Medulla oblongata (tissue), 1 donor: ENCODE data around the gene PSKH1.
"Not testable (repeated sequence)": the region's sequence is repeated elsewhere in the genome, so short reads cannot be mapped to it uniquely, and the experiment has no call there.

ENCODE experiments used
- DNase-seq: peaks from one replicate; pipeline ENCODE4 v3.0.0-alpha.2; 2015; ENCODE audit errors: extremely low spot score

PSKH1 gene

DNA sequence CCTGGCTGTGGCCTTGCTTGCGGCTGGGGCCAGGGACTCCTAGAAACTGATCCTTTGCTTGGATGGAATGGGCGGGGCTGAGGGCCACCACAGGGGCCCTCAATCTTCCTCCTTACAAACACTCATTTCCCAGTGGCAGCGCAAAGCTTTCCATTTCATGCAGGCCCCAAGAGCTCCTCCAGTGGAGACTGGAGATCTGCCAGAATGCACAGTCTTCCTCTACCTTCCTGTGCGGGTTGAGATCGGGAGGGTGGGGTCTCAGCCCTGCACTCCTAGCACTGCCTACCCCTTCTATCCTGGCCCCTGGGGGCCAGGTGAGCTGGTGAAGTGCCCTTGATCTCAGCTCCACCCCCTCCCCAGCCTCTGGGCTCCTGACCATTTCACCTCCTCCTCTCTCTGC lies 6.7 kb upstream of the PSKH1 start:
- DNase-seq, result no peak

DNA sequence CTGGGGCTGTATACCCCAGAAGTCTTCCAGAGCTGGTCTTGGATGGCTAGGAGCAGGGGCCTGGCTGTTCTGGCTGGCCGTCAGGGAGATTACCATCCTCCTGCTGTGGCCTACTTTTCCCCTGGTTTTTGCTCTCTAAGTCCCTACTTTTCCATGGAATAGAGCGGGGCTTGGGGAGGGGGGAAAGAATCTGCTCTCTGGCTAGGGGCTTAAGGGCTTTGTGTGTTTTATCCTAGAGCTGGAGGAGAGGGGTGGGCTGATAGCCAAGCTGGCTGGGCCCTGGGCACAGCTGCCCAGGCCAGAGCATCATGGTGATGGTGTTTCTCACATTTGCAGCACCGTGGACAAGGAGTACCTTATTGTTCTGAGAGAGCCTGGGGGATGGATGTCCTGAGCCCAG lies 4.7 kb upstream of the PSKH1 start:
- no peak for DNase-seq

DNA sequence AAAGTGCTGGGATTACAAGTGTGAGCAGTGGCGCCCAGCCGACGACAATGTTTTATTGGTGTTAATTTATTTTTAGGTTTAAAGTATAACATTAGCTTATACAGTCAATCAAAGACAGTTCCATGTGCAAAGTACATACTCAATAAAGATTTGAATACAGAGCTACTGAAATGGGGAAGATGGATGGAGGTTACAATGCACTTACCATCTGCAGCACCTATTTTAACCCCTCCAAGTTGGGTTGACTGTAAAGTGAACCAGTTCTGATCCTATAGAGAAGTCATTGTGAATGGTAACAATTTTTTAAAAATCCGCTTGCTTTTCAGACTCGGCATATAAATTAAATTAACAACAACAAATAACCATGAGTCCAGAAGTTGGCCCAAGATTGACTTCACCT lies 679 bp upstream of the PSKH1 start:
- no peak for DNase-seq

DNA sequence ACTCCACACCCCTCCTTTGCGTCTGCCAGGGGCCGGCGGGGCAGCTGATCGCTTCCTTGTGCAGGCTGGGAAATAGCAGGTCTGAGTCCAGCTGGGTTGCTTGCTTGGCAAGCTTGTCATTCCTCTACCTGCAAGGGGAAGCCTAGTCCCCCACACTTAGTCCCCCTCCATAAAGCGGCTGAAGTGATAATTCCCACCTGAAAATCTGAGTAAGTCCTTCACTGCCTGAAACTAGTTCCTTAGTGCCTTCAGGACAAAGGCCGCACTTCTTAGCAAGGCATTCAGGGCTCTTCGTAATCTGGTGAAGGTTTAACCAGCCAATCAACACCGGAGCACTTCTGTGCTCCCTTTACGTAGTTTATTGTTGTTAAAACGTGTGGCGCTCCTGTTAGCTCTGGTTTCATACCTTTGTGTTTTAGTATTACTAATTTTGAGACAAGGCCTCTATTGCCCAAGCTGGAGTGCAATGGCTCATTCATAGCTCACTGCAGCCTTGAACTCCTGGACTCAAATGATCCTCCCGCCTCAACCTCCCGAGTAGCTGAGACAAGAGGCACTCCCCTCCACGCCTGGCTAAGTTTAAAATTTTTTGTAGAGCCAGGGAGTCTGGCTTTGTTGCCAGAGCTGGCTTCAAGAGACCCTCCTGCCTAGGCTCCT lies 817 bp downstream of the PSKH1 start:
- no peak for DNase-seq

DNA sequence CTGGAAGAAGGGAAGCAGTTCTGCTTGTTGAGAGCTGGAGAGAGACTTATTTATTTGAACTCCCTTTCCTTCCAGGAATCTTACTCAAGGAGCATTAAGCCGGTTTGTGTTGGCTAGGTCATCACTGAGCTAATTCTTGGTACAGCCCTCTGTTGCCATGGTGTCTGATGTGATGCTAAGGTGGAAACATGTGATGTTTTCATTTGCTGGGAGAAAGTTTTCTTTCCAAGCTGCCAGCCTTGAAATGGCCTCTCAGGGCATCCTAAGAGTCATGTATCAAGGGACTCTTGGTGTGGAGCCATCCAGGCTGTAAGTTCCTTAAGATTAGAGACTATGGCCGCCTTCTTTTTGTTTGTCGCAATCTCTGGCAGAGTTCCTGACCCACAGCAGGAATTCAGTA lies 4.2 kb downstream of the PSKH1 start:
- peak; percentile 76 for DNase-seq

DNA sequence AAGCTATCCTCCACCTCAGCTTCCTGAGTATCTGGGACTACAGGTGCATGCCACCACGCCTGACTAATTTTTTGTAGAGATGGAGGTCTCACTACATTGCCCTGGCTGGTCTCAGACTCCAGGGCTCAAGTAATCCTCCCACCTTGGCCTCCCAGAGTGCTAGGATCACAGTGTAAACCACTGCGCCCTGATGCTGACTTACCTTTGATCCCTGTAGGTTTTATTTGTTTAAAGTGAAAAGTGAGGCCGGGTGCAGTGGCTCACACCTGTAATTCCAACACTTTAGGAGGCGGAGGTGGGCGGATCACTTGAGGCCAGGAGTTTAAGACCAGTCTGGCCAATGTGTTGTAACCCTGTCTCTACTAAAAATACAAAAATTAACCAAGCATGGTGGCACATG lies 8.7 kb downstream of the PSKH1 start:
- no peak for DNase-seq

DNA sequence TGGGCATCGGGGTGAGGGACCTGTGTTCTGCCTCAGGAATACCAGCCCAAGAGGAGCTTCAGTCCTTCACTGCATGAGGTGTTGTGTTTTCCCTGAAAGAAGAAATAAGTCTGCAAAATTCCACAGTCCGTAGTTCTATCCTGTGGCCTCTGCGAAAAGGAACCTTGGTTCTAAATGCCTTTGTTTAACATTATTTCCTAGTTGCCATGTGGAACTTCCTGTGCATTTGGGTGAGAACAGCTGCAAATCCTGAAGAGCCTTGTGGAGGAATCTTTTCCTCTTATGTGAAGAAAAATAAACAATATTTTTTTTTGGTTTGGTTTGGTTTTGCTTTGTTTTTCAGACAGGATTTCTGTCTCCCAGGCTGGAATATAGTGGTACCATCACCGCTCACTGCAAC lies 9.8 kb downstream of the PSKH1 start:
- no peak for DNase-seq

DNA sequence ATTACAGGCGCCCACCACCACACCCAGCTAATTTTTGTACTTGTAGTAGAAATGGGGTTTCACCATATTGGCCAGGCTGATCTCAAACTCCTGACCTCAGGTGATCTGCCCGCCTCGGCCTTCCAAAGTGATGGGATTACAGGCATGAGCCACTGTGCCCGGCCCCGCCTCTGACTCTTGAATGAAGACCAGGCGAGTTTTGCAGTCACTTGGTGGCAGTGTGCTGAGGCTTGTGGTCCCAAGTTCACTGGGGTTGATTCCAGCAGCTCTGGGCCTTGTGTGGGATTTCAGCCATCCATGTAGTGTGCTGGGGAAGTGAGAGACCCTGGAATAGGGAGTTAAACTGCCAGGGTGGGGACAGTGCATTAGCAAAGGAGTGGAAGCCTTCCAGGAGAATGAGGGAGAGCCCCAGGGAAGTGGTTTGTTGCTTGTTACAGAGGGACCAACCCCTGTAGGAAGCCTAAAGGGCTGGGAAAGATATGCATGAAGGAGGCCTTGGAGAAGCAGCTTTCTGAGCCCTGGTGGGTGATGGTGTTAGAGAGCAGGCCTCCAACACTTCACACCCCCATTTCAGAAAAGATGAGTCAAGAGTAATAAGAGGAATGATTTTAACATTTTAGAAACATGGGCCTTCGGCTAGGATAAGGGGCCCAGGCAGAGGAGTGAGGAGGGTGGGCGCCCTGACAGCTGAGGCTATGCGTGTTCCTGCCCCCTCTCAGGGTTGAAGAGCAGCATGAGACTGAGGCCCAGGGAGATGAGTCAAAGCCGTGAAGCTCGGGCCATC lies 14.5 kb downstream of the PSKH1 start:
- no peak for DNase-seq

DNA sequence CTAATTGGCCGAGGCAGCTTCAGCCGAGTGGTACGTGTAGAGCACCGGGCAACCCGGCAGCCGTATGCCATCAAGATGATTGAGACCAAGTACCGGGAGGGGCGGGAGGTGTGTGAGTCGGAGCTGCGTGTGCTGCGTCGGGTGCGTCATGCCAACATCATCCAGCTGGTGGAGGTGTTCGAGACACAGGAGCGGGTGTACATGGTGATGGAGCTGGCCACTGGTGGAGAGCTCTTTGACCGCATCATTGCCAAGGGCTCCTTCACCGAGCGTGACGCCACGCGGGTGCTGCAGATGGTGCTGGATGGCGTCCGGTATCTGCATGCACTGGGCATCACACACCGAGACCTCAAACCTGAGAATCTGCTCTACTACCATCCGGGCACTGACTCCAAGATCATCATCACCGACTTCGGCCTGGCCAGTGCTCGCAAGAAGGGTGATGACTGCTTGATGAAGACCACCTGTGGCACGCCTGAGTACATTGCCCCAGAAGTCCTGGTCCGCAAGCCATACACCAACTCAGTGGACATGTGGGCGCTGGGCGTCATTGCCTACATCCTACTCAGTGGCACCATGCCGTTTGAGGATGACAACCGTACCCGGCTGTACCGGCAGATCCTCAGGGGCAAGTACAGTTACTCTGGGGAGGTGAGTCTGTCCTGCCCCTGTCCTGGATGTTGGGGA lies 16.1 kb downstream of the PSKH1 start:
- no peak for DNase-seq

DNA sequence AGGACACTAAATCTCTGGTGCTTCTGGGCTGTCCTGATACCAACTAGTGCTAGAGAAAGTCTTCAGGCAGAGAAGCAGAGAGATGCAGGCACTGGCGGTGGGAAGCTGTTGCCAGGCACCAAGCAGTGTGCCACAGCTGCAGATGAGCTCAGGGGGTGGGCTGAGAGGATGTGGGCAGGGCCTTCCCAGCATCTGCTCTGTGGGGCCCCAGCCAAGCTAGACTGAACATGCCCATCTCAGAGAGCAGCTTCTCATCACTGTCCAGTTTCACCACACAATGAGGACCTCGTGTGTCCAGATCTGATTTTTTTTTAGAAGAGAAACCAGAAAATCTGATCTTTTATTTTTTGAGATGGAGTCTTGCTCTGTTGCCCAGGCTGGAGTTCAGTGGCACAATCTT lies 17.1 kb downstream of the PSKH1 start:
- DNase-seq, result peak; percentile 91

DNA sequence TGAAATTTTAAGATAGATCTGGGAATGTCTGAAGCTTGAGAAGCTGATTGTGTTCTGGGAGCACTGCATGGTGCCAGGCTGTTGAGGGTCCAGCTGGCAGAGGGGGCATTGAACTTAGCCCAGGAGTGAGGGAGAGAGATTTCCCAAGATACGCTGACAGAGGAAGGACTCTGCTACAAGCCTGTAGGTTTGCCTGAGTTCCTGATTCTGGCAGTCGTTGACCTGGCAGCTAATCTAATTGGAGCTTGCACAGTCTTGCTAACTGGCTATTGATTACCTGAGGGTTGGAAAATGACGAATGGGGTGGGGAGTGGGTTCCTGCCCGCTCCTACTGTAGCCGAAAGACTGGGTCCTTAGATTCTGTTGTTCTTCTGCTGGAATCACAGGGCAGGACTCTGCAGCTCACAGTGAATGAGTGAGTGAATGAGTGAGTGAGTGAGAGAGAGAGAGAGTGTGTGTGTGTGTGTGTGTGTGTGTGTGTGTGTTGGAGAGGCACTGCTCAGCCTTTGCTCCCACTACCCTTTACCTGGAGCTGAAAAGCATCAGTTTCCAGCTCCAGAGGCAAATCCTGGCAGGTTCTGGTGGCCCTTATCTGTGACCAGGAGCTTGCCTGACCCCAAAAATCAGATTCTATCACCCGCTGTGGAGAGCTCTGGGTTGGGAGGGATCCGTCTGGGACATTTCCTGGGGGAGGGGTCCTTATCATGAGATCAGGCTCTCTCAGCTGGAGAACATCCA lies 21.9 kb downstream of the PSKH1 start:
- no peak for DNase-seq

DNA sequence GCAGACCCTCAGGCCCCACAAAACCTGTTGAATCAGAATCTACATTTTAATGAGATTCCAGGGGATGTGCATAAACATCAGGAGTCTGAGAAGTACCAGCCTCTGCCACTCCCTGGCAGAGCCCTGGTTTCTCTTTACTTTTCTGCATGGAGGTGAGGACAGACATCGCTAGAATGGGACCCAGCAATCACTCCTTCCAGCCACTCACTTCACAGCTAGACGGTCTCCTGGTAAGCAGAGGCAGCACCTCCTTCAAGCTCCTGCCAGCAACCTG lies 22.4 kb downstream of the PSKH1 start:
- not testable (repeated sequence) for DNase-seq

DNA sequence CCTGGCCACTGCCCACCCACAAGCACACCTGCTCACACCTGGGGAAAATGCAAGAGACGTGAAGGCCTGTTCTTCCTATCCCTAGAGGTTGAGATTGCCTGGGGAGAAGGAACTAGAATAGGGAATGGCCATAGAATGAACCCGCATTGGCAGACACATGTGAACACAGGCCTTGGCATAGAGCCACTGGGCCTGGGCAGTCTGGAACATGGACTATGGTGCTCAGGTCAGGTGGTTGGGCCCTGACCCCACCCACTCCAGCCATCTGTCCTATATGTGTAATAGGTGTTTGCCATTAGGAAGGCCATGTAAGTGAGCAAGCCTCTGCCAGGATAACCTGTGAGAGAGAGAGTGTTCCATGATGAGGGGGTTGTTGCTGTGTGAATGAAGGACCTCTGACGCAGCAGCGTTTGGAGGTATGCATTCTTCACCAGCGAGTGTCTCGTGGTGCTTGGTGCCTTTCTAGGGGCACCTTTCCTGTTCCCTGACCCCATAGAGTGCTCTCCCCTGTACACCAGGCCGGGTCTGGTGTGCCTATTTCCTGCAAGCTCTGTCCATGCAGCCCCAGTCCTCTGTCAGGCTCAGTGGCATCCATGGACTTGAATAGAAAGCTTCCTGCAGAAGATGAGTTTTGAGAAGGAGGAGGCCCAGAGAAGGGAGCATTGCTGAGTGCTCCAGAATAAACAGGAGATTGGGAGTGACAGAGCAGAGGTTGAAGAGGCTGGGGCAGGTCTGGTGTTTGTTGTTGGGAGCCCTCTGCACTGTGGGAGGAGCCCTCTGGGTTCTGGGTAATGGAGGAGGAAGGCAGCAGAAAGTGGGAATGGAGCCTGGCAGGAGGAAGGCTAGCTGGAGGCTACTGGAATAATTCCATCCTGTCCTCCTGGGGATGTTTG lies 23.0 kb downstream of the PSKH1 start:
- no peak for DNase-seq

DNA sequence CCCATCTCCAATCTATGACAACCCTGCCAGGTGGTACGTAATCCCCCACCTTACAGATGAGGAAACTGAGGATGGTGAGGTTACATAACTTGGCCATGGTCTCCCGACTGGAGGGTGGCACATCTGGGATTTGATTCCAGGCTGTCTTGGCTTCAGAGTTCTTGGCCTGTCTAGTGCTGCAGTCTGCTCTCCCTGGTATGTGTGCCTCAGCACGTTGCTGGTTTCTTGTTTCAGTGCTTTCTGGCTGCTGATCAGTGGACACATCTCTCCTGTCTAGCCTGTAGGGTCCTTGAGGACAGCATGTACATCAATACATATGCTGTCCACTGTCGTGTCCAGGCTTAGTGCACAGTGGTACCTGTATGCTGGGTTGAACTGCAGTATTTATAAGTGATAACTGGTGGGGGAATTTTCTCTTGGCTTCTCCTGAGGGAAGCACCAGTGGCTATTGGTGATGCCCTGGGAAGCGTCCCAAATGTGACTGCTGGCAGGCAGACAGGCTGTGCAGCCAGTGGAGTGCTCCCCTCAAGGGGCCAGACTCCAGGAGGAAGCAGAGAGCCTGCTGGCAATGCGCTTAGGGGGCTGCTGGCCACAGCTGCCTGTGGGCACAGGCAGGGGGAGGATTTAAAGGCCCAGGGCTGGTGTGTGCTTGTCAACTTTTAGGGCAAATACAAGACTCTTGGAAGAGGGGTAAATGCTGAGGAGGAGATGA lies 24.2 kb downstream of the PSKH1 start:
- peak; percentile 79 for DNase-seq

DNA sequence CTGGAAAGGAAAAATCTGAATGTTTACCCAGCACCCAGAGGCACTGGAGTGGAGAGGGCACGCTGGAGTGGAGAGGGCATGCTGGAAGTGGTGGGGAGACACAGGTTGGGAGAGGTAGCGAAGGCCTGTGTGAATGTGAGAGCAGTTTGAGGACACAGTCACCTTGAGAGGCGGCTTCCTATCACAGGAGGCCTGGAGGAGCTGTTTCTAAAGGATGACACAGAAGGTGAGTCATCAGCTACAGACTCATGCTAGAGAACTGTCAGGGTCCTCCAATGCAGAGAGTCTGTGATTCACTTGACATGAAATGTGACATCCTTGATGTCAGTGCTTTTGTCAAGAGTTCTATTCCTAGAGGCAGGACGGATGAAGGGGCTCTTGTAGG lies 24.8 kb downstream of the PSKH1 start:
- DNase-seq, result no peak

DNA sequence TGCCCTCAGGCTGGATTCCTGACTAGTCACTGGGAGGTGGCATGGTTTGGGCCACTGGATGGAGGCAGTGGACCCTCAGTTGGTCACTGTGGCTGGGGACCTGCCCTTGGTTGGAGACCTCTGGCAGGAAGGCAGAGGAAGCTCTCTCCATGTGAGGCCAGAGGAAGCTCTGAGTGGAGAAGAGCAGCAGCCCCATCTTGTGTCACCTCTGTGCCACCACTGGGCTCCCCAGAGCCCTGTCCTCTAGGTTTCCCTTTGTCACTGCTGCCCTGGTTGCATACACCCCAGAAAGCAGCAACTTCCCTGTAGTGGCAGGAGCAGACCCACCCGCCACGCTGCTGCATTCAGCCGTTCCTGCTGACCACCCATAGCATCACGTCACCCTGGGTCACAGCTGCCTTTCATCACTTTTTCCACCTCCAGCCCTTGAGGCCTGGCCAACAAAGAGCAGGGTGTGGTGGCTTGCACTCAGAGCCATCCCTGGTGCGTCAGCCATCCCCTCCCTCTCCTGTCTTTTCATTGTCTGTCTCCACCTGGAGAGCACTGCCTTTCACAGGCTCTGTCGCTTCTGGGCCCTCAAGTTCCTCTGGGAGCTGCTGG lies 26.7 kb downstream of the PSKH1 start:
- no peak for DNase-seq

DNA sequence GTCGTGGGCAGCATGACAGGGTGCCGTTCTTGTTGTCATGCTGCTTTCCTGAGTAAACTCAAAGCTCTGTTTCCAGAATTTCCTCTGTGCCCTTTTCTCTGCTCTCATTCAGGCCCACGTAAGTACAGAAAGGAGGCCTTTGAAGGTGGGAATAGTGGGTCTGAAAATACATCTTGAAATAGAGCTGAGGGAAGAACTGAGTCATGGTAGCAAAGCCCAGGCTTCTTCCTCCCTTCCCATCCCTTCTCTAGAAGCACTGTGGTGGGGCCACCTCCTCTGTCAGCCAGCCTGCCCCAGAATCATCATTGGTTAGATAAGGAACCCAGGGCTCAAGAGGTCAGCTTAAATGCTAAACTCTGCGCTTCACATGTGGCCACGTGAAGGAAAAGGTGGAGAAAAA lies 29.2 kb downstream of the PSKH1 start:
- no peak for DNase-seq

DNA sequence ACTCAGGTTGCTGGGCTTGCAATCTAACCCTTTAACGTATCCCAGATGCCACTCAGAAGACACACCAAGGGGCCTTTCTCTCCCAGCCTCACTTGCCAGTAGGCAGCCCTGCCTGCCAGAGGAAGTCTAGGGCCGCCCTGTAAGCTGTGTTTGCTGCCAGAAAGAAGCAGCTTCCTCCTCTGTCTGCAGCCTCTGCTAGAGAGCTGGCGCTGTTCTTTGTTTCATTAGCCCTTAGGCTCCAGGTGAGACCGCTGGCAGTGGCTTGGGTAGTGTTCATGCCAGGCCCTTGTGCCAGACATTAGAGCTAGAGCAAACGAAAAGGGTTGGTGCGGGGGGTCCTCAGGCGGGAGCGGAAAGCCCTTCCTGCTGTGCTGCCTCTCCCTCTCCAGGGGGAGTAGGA lies 29.7 kb downstream of the PSKH1 start:
- no peak for DNase-seq

DNA sequence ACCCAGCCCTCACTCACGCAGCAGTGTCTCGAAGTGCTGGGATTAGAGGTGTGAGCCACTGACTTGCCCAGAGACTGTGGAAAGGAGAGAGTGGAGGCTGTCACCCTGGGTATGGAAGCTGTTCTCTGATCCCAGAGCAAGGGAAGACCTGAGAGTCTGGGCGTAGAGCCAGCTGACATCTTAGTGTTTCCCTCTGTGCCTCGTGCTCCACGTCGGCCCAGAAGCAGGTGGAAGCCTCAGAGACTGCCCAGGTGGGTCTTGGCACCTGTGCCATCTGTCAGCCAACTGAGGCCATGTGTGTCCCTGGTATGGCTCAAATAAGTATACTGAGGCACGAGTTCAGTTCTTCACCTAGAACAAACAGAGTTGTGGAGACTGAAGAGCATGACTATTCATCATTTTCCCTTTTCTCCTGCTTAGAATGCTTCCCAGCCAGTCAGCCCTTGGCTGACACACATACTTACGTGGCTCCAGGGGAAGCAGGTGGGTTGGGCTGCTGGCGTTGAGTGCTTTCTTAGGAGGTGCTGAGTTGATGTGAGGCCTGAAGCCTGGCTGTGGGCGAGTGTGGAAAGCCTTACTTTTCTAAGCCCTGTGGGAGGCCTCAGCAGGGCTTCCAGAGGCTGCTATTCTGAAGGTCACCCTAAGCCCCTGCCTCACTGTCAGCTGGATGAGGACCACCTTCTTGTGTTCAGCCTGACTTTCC lies 30.5 kb downstream of the PSKH1 start:
- DNase-seq, result no peak
